GM23248 (cell line): ENCODE measurements around the gene FASTKD1. TPM values are rescaled to one million over a fixed set of nuclear protein-coding genes. Genes with fewer than 3 reads are reported as not detected.
A peak's percentile ranks its signal among the peaks of the same experiment; 100 is the strongest.

ENCODE experiments used
- DNase-seq: peaks from one replicate; pipeline ENCODE4 v3.0.0-alpha.2; 2015
- H2AFZ ChIP-seq: fragments of 200-600 bp; sonication (generic); 2 replicates; pipeline ENCODE4 v1.6.1; 2016; ENCODE audit warnings: antibody characterized with exemption
- H3F3A ChIP-seq: fragments of 200-600 bp; sonication (generic); 2 replicates; pipeline ENCODE4 v1.6.1; 2016; ENCODE audit warnings: mild to moderate bottlenecking, antibody characterized with exemption, mixed run types; ENCODE audit not compliant: insufficient read depth
- H3K27ac ChIP-seq: fragments of 200-600 bp; sonication (generic); 2 replicates; pipeline ENCODE4 v1.5.1; 2016; ENCODE audit warnings: mild to moderate bottlenecking
- H3K27me3 ChIP-seq: fragments of 200-600 bp; sonication (generic); replicated peaks from 2 replicates; pipeline ENCODE4 v1.6.1; 2016; ENCODE audit warnings: mild to moderate bottlenecking; ENCODE audit not compliant: insufficient read depth
- H3K36me3 ChIP-seq: fragments of 200-600 bp; sonication (generic); 2 replicates; pipeline ENCODE4 v1.6.1; 2016; ENCODE audit warnings: low read depth, mild to moderate bottlenecking
- H3K4me1 ChIP-seq: fragments of 200-600 bp; sonication (generic); 2 replicates; pipeline ENCODE4 v1.6.1; 2016; ENCODE audit warnings: mild to moderate bottlenecking; ENCODE audit not compliant: insufficient read depth
- H3K4me2 ChIP-seq: fragments of 200-600 bp; sonication (generic); one replicate; pipeline ENCODE4 v1.6.1; 2016; ENCODE audit warnings: mild to moderate bottlenecking; ENCODE audit not compliant: unreplicated experiment
- H3K4me3 ChIP-seq: fragments of 200-600 bp; sonication (generic); 2 replicates; pipeline ENCODE4 v1.5.1; 2016; ENCODE audit warnings: mild to moderate bottlenecking
- H3K79me2 ChIP-seq: fragments of 200-600 bp; sonication (generic); 2 replicates; pipeline ENCODE4 v1.6.1; 2016; ENCODE audit warnings: mild to moderate bottlenecking; ENCODE audit not compliant: insufficient read depth
- H3K9ac ChIP-seq: fragments of 200-600 bp; sonication (generic); 2 replicates; pipeline ENCODE4 v1.6.1; 2016; ENCODE audit warnings: mild to moderate bottlenecking
- H3K9me2 ChIP-seq: fragments of 200-600 bp; sonication (generic); 2 replicates; pipeline ENCODE4 v1.6.1; 2016; ENCODE audit warnings: mixed run types, mild to moderate bottlenecking, moderate library complexity; ENCODE audit not compliant: insufficient read depth
- H3K9me3 ChIP-seq: fragments of 200-600 bp; sonication (generic); one replicate; pipeline ENCODE4 v1.6.1; 2017; ENCODE audit warnings: low read depth
- H4K20me1 ChIP-seq: fragments of 200-600 bp; sonication (generic); 2 replicates; pipeline ENCODE4 v1.6.0; 2016; ENCODE audit not compliant: insufficient read depth
- EZH2 ChIP-seq: fragments of 200-600 bp; sonication (generic); IDR thresholded peaks from 2 replicates; pipeline ENCODE4 v1.6.1; 2018; ENCODE audit warnings: antibody characterized with exemption, mild to moderate bottlenecking; ENCODE audit not compliant: insufficient read depth, poor library complexity, severe bottlenecking
- EZH2phosphoT487 ChIP-seq: fragments of 200-600 bp; sonication (generic); IDR thresholded peaks from 2 replicates; pipeline ENCODE4 v1.6.1; 2018; ENCODE audit warnings: antibody characterized with exemption, moderate library complexity, mild to moderate bottlenecking, low read depth; ENCODE audit not compliant: insufficient read depth
- WGBS, 2 experiments: methylation state at CpG; one replicate each; pipeline ENCODE4 v1.1.6; 2015 to 2017; ENCODE audit warnings: low lambda C conversion rate in 2 of 2, low coverage in 1 of 2; ENCODE audit errors: missing lambda C conversion rate in 2 of 2; 5-methylcytosine and 5-hydroxymethylcytosine counted together
- in situ Hi-C: fragments of 300-500 bp; cut with MboI; formaldehyde crosslinking; loops from 2 replicates; pipeline ENCODE4 v1.15.0; 2020
- polyA plus RNA-seq: library from polyadenylated mRNA; unstranded; fragments of >200 nt; fragmentation: Nextera tagmentation; extraction: Ambion mirVana; gene quantifications from 2 replicates; pipeline ENCODE4 v1.2.1, GENCODE V29; 2016
- total RNA-seq: library from RNA; depleted of rRNA; stranded (reverse); fragments of >200 nt; shearing (Covaris generic); gene quantifications from 2 replicates; pipeline ENCODE4 v1.2.3, GENCODE V29; 2014; rRNA removed

Gene FASTKD1, protein sequence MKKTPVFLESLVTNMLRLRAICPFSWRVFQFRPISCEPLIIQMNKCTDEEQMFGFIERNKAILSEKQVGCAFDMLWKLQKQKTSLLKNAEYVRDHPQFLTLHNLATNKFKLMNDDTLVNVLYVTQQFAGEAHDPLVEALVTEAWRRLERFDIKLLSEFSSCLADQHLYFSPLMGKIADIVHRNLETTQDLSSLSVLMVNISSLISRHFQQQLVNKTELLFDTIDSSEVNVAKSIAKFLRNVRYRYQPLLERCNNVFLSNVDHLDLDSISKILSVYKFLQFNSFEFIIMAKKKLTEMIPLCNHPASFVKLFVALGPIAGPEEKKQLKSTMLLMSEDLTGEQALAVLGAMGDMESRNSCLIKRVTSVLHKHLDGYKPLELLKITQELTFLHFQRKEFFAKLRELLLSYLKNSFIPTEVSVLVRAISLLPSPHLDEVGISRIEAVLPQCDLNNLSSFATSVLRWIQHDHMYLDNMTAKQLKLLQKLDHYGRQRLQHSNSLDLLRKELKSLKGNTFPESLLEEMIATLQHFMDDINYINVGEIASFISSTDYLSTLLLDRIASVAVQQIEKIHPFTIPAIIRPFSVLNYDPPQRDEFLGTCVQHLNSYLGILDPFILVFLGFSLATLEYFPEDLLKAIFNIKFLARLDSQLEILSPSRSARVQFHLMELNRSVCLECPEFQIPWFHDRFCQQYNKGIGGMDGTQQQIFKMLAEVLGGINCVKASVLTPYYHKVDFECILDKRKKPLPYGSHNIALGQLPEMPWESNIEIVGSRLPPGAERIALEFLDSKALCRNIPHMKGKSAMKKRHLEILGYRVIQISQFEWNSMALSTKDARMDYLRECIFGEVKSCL
- total RNA-seq (13.3 and 18.8 TPM in 2 replicates), polyA plus RNA-seq (15.7 and 17.7 TPM in 2 replicates)

DNA sequence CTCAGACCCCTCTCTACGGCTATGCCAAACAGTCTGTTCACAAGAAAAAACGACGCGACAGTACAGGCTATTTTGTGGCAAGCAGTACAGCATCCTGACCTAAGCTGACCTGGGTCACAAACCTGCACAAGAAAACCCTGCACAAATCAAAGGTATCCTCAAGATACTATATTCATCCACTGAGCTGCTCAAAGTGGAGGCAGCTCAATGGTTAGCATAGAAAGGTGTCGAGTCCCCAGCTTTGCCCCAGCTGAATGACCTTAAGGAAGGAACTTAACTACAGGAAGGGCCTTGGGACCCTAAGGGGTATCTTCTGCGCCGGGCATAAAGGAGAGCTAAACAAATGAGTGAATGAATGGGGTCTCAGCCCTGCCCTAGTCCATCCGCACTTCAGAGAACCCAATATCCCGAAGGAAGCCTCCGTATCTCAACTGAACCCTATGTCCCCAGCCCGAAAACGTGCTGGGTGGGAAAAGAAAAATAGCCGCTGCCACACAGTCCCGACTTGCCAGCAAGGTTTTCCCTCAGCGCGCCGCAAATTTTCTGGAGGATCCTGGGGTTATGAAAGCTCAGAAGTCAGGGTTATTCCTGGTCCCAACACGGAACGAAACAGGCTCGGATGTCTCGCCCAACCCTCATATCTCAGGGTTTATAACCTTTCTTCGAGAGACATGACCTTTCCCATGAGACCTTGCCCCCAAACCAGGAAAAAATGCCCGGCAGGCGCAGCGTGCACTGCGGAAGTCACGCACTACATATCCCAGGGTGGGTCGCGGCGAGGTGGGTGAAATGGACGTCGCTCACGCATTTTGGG lies at the start of gene FASTKD1:
Gene FASTKD1, minus strand, starts transcription at position 706 of the 814 bp plus-strand sequence. CDS start 1,836 bp downstream, outside the sequence.
- Histone ChIP-seq H3K4me1 (peaks cover 10% of the 10 kb centered on the region), H3K9me2 (no peaks in the 10 kb centered on the region), H3K27ac (0 out of 2 replicates have a peak within 1 kb of the TSS, but pooled peaks have one; percentile 19), H3F3A (no peaks in the 10 kb centered on the region), H3K4me2 (peak within 1 kb of the TSS; percentile 94), H3K36me3 (no peaks in the 10 kb centered on the region), H3K4me3 (peak within 1 kb of the TSS; percentile 91), H4K20me1 (no peaks in the 10 kb centered on the region), H3K79me2 (peaks cover 40% of the 10 kb centered on the region), H3K27me3 (no peaks in the 10 kb centered on the region), H3K9ac (peak within 1 kb of the TSS; percentile 81), H3K9me3 (no peaks in the 10 kb centered on the region), H2AFZ (peak within 1 kb of the TSS; percentile 95)
- 1% methylated on average over 33 of the region's 33 CpGs for WGBS, 2 experiments
- in situ Hi-C loops = no loop called here
- TF ChIP-seq EZH2 (no peak), EZH2phosphoT487 (no peak)
- peak; percentile 94 for DNase-seq

GRCh38 chr2:169623235-169623634 lies 49.6 kb upstream of the FASTKD1 start:
- Histone ChIP-seq H3F3A (no peaks in the 10 kb centered on the region), H4K20me1 (no peaks in the 10 kb centered on the region), H2AFZ (no peak overlapping the region), H3K9me3 (no peaks in the 10 kb centered on the region), H3K4me2 (no peak overlapping the region), H3K4me3 (no peak overlapping the region), H3K27ac (no peak overlapping the region), H3K36me3 (peaks cover 27% of the 10 kb centered on the region), H3K9ac (no peak overlapping the region), H3K79me2 (peaks cover 71% of the 10 kb centered on the region), H3K27me3 (no peaks in the 10 kb centered on the region), H3K9me2 (no peaks in the 10 kb centered on the region), H3K4me1 (peaks cover 6% of the 10 kb centered on the region; the same call in 1 of the 2 replicates)
- TF ChIP-seq EZH2phosphoT487 = no peak
- no peak for TF ChIP-seq EZH2
- in situ Hi-C loops = no loop called here
- DNase-seq = no peak
- 75 to 76% methylated on average over 4 of the region's 4 CpGs for WGBS, 2 experiments

DNA sequence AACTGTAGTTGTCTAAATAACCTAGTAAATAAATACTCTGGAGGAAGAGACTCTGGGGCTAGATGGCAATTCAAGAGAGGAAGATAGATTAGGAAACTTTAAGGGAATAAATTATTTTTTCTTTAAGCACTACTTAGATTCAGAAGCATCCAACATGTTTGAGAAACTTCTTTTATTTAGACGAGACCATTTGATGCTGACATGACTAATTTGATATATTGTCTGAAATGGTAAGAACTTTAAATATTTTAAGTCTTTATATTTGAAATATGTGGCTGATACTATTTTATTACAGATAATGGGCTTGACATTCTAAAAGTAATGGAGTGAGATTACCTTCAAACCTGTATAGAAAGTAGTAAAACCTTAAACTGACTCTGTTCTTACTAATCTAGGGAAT lies 46.8 kb upstream of the FASTKD1 start:
- H3K27ac ChIP-seq = no peak overlapping the region
- H2AFZ ChIP-seq = no peak overlapping the region
- H3K27me3 ChIP-seq = no peaks in the 10 kb centered on the region
- in situ Hi-C loops = no loop called here
- no peaks in the 10 kb centered on the region for H3K9me3 ChIP-seq
- no peaks in the 10 kb centered on the region for H4K20me1 ChIP-seq
- TF ChIP-seq EZH2phosphoT487 (no peak), EZH2 (no peak)
- H3K36me3 ChIP-seq = peaks cover 40% of the 10 kb centered on the region
- H3K4me3 ChIP-seq = no peak overlapping the region
- H3K9ac ChIP-seq = no peak overlapping the region
- DNase-seq = no peak
- WGBS, 2 experiments = 66 to 72% methylated on average over 1 of the region's 1 CpG
- H3K79me2 ChIP-seq = peaks cover 91% of the 10 kb centered on the region
- no peak overlapping the region for H3K4me2 ChIP-seq
- no peaks in the 10 kb centered on the region for H3F3A ChIP-seq
- no peaks in the 10 kb centered on the region for H3K9me2 ChIP-seq
- H3K4me1 ChIP-seq = peaks cover 6% of the 10 kb centered on the region; the same call in 1 of the 2 replicates
